C4-2B (cell line): Measurements from ENCODE around the gene B4GALT5.

Source experiments
- CTCF ChIP-seq: fragments of 450-650 bp; conservative IDR thresholded peaks from 2 replicates; pipeline ENCODE4 v1.5.1; 2017; ENCODE audit warnings: mild to moderate bottlenecking
- ZFX ChIP-seq: fragments of 450-650 bp; IDR thresholded peaks from 2 replicates; pipeline ENCODE4 v1.6.1; 2017

GRCh38 chr20:49660912-49661311 is 52.8 kb downstream of the B4GALT5 start:
- no peak for TF ChIP-seq CTCF
- TF ChIP-seq ZFX = no peak
